Lung (tissue), 12 donors: Measurements from ENCODE around the gene THUMPD3. TPM values are rescaled to one million over a fixed set of nuclear protein-coding genes. Genes with fewer than 3 reads are reported as not detected.

ENCODE experiments used
- ATAC-seq: fragments of 200-7000 bp; cut with Tn5 transposase; one replicate; pipeline ENCODE4 v1.9.1; 2020; ENCODE audit warnings: moderate number of reproducible peaks; ENCODE audit not compliant: insufficient read depth, low FRiP score
- DNase-seq, 3 donors: peaks; one replicate each; pipeline ENCODE4 v3.0.0-alpha.2; 2013 to 2017
- H3K27ac ChIP-seq, 2 donors: one replicate each; pipeline ENCODE4 v1.5.1; 2013; ENCODE audit warnings: mild to moderate bottlenecking in 2 of 2, moderate library complexity in 2 of 2, control low read depth in 1 of 2, inconsistent platforms in 1 of 2, low read depth in 1 of 2, low read length in 1 of 2
- H3K27me3 ChIP-seq, 3 donors: one replicate each; pipeline ENCODE4 v1.5.1; 2013; ENCODE audit warnings: low read length in 2 of 3; ENCODE audit not compliant: control insufficient read depth in 3 of 3, insufficient read depth in 3 of 3
- H3K36me3 ChIP-seq, 4 donors: one replicate each; pipeline ENCODE4 v1.5.1; 2013; ENCODE audit warnings: low read length in 4 of 4, mild to moderate bottlenecking in 1 of 4, moderate library complexity in 1 of 4; ENCODE audit not compliant: control insufficient read depth in 4 of 4, insufficient read depth in 4 of 4
- H3K4me1 ChIP-seq, 5 donors: one replicate each; pipeline ENCODE4 v1.5.1; 2013; ENCODE audit warnings: low read length in 5 of 5, mild to moderate bottlenecking in 2 of 5, moderate library complexity in 1 of 5; ENCODE audit not compliant: control insufficient read depth in 5 of 5, insufficient read depth in 5 of 5
- H3K4me3 ChIP-seq: one replicate; pipeline ENCODE4 v1.5.1; 2013; ENCODE audit warnings: mild to moderate bottlenecking, control low read depth, moderate library complexity
- H3K9ac ChIP-seq, 2 donors: one replicate each; pipeline ENCODE4 v1.5.1; 2013; ENCODE audit warnings: low read length in 2 of 2, control low read depth in 1 of 2; ENCODE audit not compliant: insufficient read depth in 1 of 2
- H3K9me3 ChIP-seq, 4 donors: one replicate each; pipeline ENCODE4 v1.5.1; 2013; ENCODE audit warnings: low read length in 3 of 4, mild to moderate bottlenecking in 1 of 4, moderate library complexity in 1 of 4; ENCODE audit not compliant: control insufficient read depth in 4 of 4, insufficient read depth in 3 of 4
- WGBS, 2 donors: extraction: QIAGEN DNeasy Blood & Tissue Kit; methylation state at CpG; one replicate each; pipeline ENCODE4 v1.1.7; 2013; 5-methylcytosine and 5-hydroxymethylcytosine counted together
- polyA plus RNA-seq, 2 donors: library from polyadenylated mRNA; stranded (reverse); fragments of 200-250 nt; gene quantifications; one replicate each; pipeline ENCODE4 v1.2.1, GENCODE V29; 2013
- total RNA-seq, 2 donors: library from RNA; depleted of rRNA in 1 of 2; stranded (reverse); fragments of >200 nt in 1 of 2; gene quantifications; one replicate each; pipeline ENCODE4 v1.2.1, GENCODE V29; 2014 to 2021
- TF ChIP-seq, protein P1 (sequence below): IDR thresholded peaks from 2 replicates; pipeline ENCODE4 v1.5.1; 2012; ENCODE audit warnings: mild to moderate bottlenecking; ENCODE audit errors: control extremely low read depth, extremely low read depth
- donor health status: control.
- donor health status: control.
- donor health status: Bipolar disorder and iron deficiency.
- donor health status: healthy.
- donor health status: DM: yes; HTN: yes; CAD: no.

THUMPD3 gene
- total and polyA plus RNA-seq, 4 donors = 28.6 to 37.2 (median 31.8) TPM

- ATAC-seq (no peak), DNase-seq (no peak)
- TF ChIP-seq, protein P1, sequence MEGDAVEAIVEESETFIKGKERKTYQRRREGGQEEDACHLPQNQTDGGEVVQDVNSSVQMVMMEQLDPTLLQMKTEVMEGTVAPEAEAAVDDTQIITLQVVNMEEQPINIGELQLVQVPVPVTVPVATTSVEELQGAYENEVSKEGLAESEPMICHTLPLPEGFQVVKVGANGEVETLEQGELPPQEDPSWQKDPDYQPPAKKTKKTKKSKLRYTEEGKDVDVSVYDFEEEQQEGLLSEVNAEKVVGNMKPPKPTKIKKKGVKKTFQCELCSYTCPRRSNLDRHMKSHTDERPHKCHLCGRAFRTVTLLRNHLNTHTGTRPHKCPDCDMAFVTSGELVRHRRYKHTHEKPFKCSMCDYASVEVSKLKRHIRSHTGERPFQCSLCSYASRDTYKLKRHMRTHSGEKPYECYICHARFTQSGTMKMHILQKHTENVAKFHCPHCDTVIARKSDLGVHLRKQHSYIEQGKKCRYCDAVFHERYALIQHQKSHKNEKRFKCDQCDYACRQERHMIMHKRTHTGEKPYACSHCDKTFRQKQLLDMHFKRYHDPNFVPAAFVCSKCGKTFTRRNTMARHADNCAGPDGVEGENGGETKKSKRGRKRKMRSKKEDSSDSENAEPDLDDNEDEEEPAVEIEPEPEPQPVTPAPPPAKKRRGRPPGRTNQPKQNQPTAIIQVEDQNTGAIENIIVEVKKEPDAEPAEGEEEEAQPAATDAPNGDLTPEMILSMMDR = no peak
- H3K4me1 ChIP-seq = peaks cover 0 to 4% (median 0%) of the 10 kb centered on the region in 5 donors
- WGBS, 2 donors = 96 to 99% methylated on average over 2 of the region's 2 CpGs
- H3K27me3 ChIP-seq = no peaks in the 10 kb centered on the region
- no peak overlapping the region for H3K4me3 ChIP-seq
- H3K36me3 ChIP-seq = no peaks in the 10 kb centered on the region
- H3K9me3 ChIP-seq = no peaks in the 10 kb centered on the region
- no peak overlapping the region for H3K27ac ChIP-seq
- no peak overlapping the region for H3K9ac ChIP-seq
Measured at GRCh38 chr3:9322780-9323179, 40.1 kb upstream of the THUMPD3 start.

GRCh38 chr3:9324944-9325343, 37.9 kb upstream of the THUMPD3 start:
- TF ChIP-seq, protein P1 = no peak
- Histone ChIP-seq H3K4me3 (no peak overlapping the region), H3K27ac (no peak overlapping the region), H3K36me3 (no peaks in the 10 kb centered on the region), H3K9me3 (no peaks in the 10 kb centered on the region), H3K4me1 (no peaks in the 10 kb centered on the region), H3K27me3 (no peaks in the 10 kb centered on the region), H3K9ac (no peak overlapping the region)
- no peak for DNase-seq
- no peak for ATAC-seq
- 67 to 76% methylated on average over 4 of the region's 4 CpGs for WGBS, 2 donors

DNA sequence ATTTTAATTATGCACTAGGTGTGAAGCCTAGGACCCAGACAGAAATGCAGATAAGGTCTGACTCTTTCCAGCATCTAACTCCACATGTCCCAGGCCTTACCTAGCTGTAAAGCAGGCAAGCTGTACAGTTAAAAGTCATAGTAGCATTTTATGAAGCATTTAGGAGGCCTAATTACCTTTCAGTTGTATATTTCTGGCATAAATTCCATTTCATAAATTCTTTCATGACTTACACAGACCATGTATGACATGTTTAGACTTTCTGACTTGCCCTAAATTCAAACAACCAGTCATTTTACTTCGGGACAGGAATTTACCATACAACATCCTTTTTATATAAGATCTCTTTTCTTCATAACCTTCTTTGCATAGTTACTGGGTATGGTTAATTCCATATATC, 35.3 kb upstream of the THUMPD3 start:
- H3K27ac ChIP-seq = no peak overlapping the region
- H3K4me1 ChIP-seq = no peaks in the 10 kb centered on the region
- H3K36me3 ChIP-seq = no peaks in the 10 kb centered on the region
- H3K9me3 ChIP-seq = no peaks in the 10 kb centered on the region
- TF ChIP-seq, protein P1 = no peak
- H3K4me3 ChIP-seq = no peak overlapping the region
- H3K9ac ChIP-seq = no peak overlapping the region
- whole genome bisulfite sequencing, 2 donors = 88 to 91% methylated on average over 1 of the region's 1 CpG
- H3K27me3 ChIP-seq = no peaks in the 10 kb centered on the region
- ATAC-seq (no peak), DNase-seq (no peak)

DNA sequence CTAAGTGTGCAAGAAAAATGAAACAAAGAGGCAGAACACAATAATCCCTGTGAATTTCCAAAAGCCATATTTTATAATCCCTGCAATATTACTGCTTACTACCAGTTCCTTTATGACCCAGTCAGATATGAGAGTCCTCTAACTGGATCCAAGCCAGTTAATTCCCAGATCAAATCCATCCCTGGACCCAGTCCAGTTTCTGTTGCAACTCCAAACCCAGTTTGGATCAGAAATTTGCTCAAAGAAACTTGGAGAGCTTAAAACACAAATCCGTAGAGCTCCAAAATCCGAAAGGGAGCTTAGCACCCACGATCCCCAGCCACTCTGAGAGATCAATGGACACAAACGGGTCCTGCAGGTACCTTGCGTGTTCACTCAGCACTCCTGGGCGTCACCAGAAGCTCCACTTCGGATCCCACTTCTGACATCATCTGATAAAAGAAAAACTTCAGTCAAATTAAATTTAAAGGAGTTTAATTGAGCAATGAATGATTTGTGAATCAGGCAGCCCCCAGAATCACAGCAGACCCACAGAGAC, 32.6 kb upstream of the THUMPD3 start:
- DNase-seq = peak in 1 of 3 donors; percentile 15
- Histone ChIP-seq H3K9ac (no peak overlapping the region), H3K36me3 (no peaks in the 10 kb centered on the region), H3K9me3 (no peaks in the 10 kb centered on the region), H3K27me3 (no peaks in the 10 kb centered on the region), H3K4me1 (no peaks in the 10 kb centered on the region), H3K27ac (no peak overlapping the region), H3K4me3 (no peak overlapping the region)
- ATAC-seq = no peak
- TF ChIP-seq, protein P1 = no peak
- 77 to 90% methylated on average over 7 of the region's 7 CpGs for WGBS, 2 donors
